Occipital lobe (tissue), 2 donors: ENCODE measurements around the gene PLCB4. TPM values are rescaled to one million over a fixed set of nuclear protein-coding genes. Genes with fewer than 3 reads are reported as not detected.

Experiments used
- DNase-seq: peaks from one replicate; lab custom pipeline; 2025; lab: John Stamatoyannopoulos, UW
- total RNA-seq: library from RNA; depleted of rRNA; stranded (reverse); fragments of >200 nt; gene quantifications from one replicate; pipeline ENCODE4 v1.2.3, GENCODE V29; 2014

PLCB4 gene
- total RNA-seq, 1 donor from 2014 or later: 12.6 TPM

GRCh38 chr20:9321007-9321406 lies 252.1 kb downstream of the PLCB4 start:
- DNase-seq: no peak

GRCh38 chr20:9322661-9323060 lies 253.8 kb downstream of the PLCB4 start:
- DNase-seq: no peak

- DNase-seq: no peak
Measured at GRCh38 chr20:9323622-9324021, 254.7 kb downstream of the PLCB4 start.

GRCh38 chr20:9329355-9330101 lies 260.6 kb downstream of the PLCB4 start:
- DNase-seq: no peak

GRCh38 chr20:9330151-9330550 lies 261.3 kb downstream of the PLCB4 start:
- no peak for DNase-seq

- DNase-seq: no peak
Measured at GRCh38 chr20:9331707-9332435, 263.0 kb downstream of the PLCB4 start.

GRCh38 chr20:9332791-9333479 lies 264.0 kb downstream of the PLCB4 start:
- DNase-seq: no peak

GRCh38 chr20:9334866-9335265 lies 266.0 kb downstream of the PLCB4 start:
- no peak for DNase-seq

GRCh38 chr20:9338101-9338500 lies 269.2 kb downstream of the PLCB4 start:
- DNase-seq: no peak

- DNase-seq: no peak
Measured at GRCh38 chr20:9339708-9340107, 270.8 kb downstream of the PLCB4 start.

GRCh38 chr20:9342651-9343050 lies 273.8 kb downstream of the PLCB4 start:
- DNase-seq: no peak

GRCh38 chr20:9344083-9344920 lies 275.4 kb downstream of the PLCB4 start:
- no peak for DNase-seq

- no peak for DNase-seq
Measured at GRCh38 chr20:9348316-9348715, 279.4 kb downstream of the PLCB4 start.

- DNase-seq: no peak
Measured at GRCh38 chr20:9348747-9349146, 279.9 kb downstream of the PLCB4 start.

- no peak for DNase-seq
Measured at GRCh38 chr20:9349249-9349648, 280.4 kb downstream of the PLCB4 start.

GRCh38 chr20:9352739-9353138 lies 283.9 kb downstream of the PLCB4 start:
- DNase-seq: no peak

- DNase-seq: no peak
Measured at GRCh38 chr20:9353180-9353915, 284.5 kb downstream of the PLCB4 start.

- no peak for DNase-seq
Measured at GRCh38 chr20:9353916-9354276, 285.0 kb downstream of the PLCB4 start.

GRCh38 chr20:9354579-9354978 lies 285.7 kb downstream of the PLCB4 start:
- no peak for DNase-seq

GRCh38 chr20:9358001-9358400 lies 289.1 kb downstream of the PLCB4 start:
- no peak for DNase-seq
